GM12878 (cell line): ENCODE data around the gene RRAS. TPM values are rescaled to one million over a fixed set of nuclear protein-coding genes. Genes with fewer than 3 reads are reported as not detected.
A peak's percentile ranks its signal among the peaks of the same experiment; 100 is the strongest.

Experiments used
- ATAC-seq: fragments of 200-7000 bp; cut with Tn5 transposase; 3 replicates; pipeline ENCODE4 v1.9.1; 2020; ENCODE audit warnings: mild to moderate bottlenecking, moderate library complexity
- BruUV-seq: library from RNA; stranded (reverse); fragments of 400-500 nt; replicated peaks from 2 replicates; lab custom pipeline; 2021; lab: Mats Ljungman, UMichigan
- CTCF ChIA-PET: fragments of 300-600 bp; sonication (Branson Sonifier 250); formaldehyde crosslinking; extraction: SDS; loops from one replicate; lab custom pipeline; 2021; ENCODE audit warnings: inconsistent platforms; lab: Yijun Ruan, JAX
- POLR2A ChIA-PET: fragments of 350-600 bp; formaldehyde crosslinking; extraction: SDS; loops from one replicate; lab custom pipeline; 2021; ENCODE audit warnings: inconsistent platforms; lab: Charles Lee
- RAD21 ChIA-PET: fragments of 300-600 bp; sonication (Branson Sonifier 250); formaldehyde crosslinking; loops from one replicate; lab custom pipeline; 2023; ENCODE audit warnings: antibody characterized with exemption; ENCODE audit not compliant: unreplicated experiment; lab: Charles Lee
- SMC1A ChIA-PET: fragments of 300-600 bp; sonication (Branson Sonifier 250); formaldehyde crosslinking; loops from one replicate; lab custom pipeline; 2023; ENCODE audit not compliant: unreplicated experiment, uncharacterized antibody; lab: Charles Lee
- DNase-seq: peaks from one replicate; pipeline ENCODE4 v3.0.0-alpha.2; 2011; ENCODE audit warnings: low read depth, low spot score
- FAIRE-seq: peaks from 3 replicates; lab custom pipeline; 2011; peaks lifted over from hg19 to GRCh38; lab: Jason Lieb, UNC
- H2AFZ ChIP-seq: 2 replicates; pipeline ENCODE4 v1.6.0; 2011; ENCODE audit warnings: low read depth, low read length, control low read depth; ENCODE audit not compliant: control insufficient read depth
- H3K27ac ChIP-seq: 2 replicates; pipeline ENCODE4 v1.5.1; 2011; ENCODE audit warnings: control low read depth; ENCODE audit not compliant: control insufficient read depth, insufficient read depth
- H3K27me3 ChIP-seq, 2 experiments: replicated peaks in 1 of 2; 2 replicates each; pipeline versions ENCODE4 v1.6.0 to v1.6.1; 2011; ENCODE audit warnings: low read length in 1 of 2; ENCODE audit not compliant: control insufficient read depth in 2 of 2, insufficient read depth in 2 of 2
- H3K36me3 ChIP-seq, 2 experiments: 2 replicates each; pipeline ENCODE4 v1.5.1; 2011; ENCODE audit warnings: low read length in 1 of 2; ENCODE audit not compliant: control insufficient read depth in 2 of 2, insufficient read depth in 2 of 2
- H3K4me1 ChIP-seq: 2 replicates; pipeline ENCODE4 v1.6.1; 2011; ENCODE audit warnings: mild to moderate bottlenecking, low read length, moderate library complexity, mixed read lengths; ENCODE audit not compliant: control insufficient read depth, insufficient read depth
- H3K4me2 ChIP-seq: 2 replicates; pipeline ENCODE4 v1.6.0; 2011; ENCODE audit warnings: control low read depth; ENCODE audit not compliant: control insufficient read depth, insufficient read depth
- H3K4me3 ChIP-seq: fragments of 200-600 bp; sonication (generic); 2 replicates; pipeline ENCODE4 v1.5.1; 2016
- H3K79me2 ChIP-seq: 2 replicates; pipeline ENCODE4 v1.6.0; 2011; ENCODE audit warnings: low read length; ENCODE audit not compliant: control insufficient read depth, insufficient read depth
- H3K9ac ChIP-seq: 2 replicates; pipeline ENCODE4 v1.8.0; 2011; ENCODE audit warnings: low read length, control low read depth, mixed read lengths; ENCODE audit not compliant: control insufficient read depth, insufficient read depth
- H3K9me3 ChIP-seq: replicated peaks from 3 replicates; pipeline ENCODE4 v1.5.1; 2011; ENCODE audit warnings: mild to moderate bottlenecking, low read length; ENCODE audit not compliant: control insufficient read depth, insufficient read depth
- H4K20me1 ChIP-seq: 2 replicates; pipeline ENCODE4 v1.6.0; 2011; ENCODE audit not compliant: control insufficient read depth, insufficient read depth
- CHD1 ChIP-seq: IDR thresholded peaks from 2 replicates; pipeline ENCODE4 v1.6.1; 2012; ENCODE audit warnings: low read depth, low read length, improper control_type of control experiment
- ESRRA ChIP-seq: IDR thresholded peaks from 2 replicates; pipeline ENCODE4 v1.6.1; 2012; ENCODE audit warnings: mild to moderate bottlenecking, low read length, improper control_type of control experiment
- MTA3 ChIP-seq: IDR thresholded peaks from 2 replicates; pipeline ENCODE4 v1.6.1; 2012; ENCODE audit warnings: low read length, inconsistent platforms, borderline replicate concordance
- RELA ChIP-seq: fragments of 450-650 bp; IDR thresholded peaks from 2 replicates; pipeline ENCODE4 v1.8.0; 2014; ENCODE audit warnings: borderline replicate concordance; ENCODE audit not compliant: partially characterized antibody
- SMC3 ChIP-seq: IDR thresholded peaks from 2 replicates; pipeline ENCODE4 v1.6.1; 2011; ENCODE audit warnings: low read length, improper control_type of control experiment, borderline replicate concordance
- SUZ12 ChIP-seq: fragments of 200-600 bp; sonication (generic); IDR thresholded peaks from one replicate; pipeline ENCODE4 v1.6.1; 2018; ENCODE audit warnings: antibody characterized with exemption, mild to moderate bottlenecking; ENCODE audit not compliant: unreplicated experiment
- WGBS: methylation state at CpG from one replicate; pipeline ENCODE4 v1.1.6; 2016; ENCODE audit warnings: low lambda C conversion rate; ENCODE audit not compliant: insufficient replicate concordance, insufficient coverage; ENCODE audit errors: missing lambda C conversion rate; 5-methylcytosine and 5-hydroxymethylcytosine counted together
- in situ Hi-C: fragments of 300-500 bp; cut with MboI; formaldehyde crosslinking; loops from 9 replicates; pipeline ENCODE4 v1.14.3; 2018; ENCODE audit warnings: mixed read lengths
- intact Hi-C: fragments of 100-400 bp; cut with micrococcal nuclease; formaldehyde crosslinking; loops from one replicate; pipeline ENCODE4 v1.14.2; 2022; ENCODE audit not compliant: unreplicated experiment
- polyA plus RNA-seq, 11 experiments: library from polyadenylated mRNA; depleted of rRNA in 4 of 11; unstranded in 6 of 11; stranded (reverse) in 5 of 11; fragments of >200 nt; fragmentation: Nextera tagmentation in 4 of 11; fragmentation: Illumina TruSeq in 1 of 11; extraction: Ambion mirVana in 4 of 11; extraction: Trizol in 1 of 11; gene quantifications; 1 replicate in 1 of 11; 2 replicates in 10 of 11; pipeline versions ENCODE4 v1.2.1 to v1.2.3, GENCODE V29; 2011 to 2016; ENCODE audit warnings: inconsistent platforms in 2 of 11, missing spikeins in 2 of 11, low read depth in 1 of 11
- total RNA-seq, 4 experiments: library from RNA; depleted of rRNA in 3 of 4; stranded (reverse); fragments of >200 nt in 3 of 4; fragmentation: Illumina TruSeq in 1 of 4; extraction: Trizol in 1 of 4; gene quantifications; 2 replicates each; pipeline versions ENCODE4 v1.2.1 to v1.2.3, GENCODE V29; 2013 to 2021
- TF ChIP-seq, protein P1 (sequence below): fragments of 150-350 bp; IDR thresholded peaks from 2 replicates; pipeline ENCODE4 v1.6.1; 2014; ENCODE audit warnings: mild to moderate bottlenecking, low read depth, low read length
- TF ChIP-seq, protein P2 (sequence below): IDR thresholded peaks from 2 replicates; pipeline ENCODE4 v1.6.1; 2012; ENCODE audit warnings: low read length, inconsistent platforms

Gene RRAS
- total and polyA plus RNA-seq, 10 of the 15 experiments (the other 5 are each of a cell fraction or from before 2014, with no cell fraction given) = 0.24 to 5.8 (median 1.8) TPM

DNA sequence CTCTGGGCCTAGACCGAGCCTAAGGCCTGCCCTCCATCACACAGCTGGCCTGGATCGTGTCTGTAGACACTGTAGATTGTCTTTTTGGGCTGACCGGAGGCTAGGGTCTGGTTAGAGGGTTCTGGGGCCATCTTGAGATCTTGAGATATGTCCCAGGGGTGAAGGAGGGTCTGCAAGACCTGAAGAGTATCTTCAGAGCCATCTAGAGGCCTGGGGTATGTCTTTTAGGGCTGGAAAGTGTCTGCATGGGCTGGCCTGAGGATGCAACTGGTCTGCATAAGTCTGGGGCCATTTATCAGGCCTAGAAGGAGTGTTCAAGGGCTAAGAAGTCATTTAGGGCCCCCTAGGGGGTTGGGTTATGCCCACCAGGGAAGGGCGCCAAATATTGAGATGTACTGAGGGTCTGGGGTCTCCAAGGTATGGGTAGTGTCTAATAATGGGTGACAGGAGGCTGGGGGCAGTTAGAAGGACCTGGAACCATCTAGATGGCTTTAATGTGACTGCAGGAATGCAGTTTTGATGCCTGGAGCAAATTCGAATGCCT lies 2.6 kb upstream of the RRAS start:
- no TSS peak for BruUV-seq
- ATAC-seq (no peak), FAIRE-seq (no peak), DNase-seq (no peak)
- TF ChIP-seq, protein P1, sequence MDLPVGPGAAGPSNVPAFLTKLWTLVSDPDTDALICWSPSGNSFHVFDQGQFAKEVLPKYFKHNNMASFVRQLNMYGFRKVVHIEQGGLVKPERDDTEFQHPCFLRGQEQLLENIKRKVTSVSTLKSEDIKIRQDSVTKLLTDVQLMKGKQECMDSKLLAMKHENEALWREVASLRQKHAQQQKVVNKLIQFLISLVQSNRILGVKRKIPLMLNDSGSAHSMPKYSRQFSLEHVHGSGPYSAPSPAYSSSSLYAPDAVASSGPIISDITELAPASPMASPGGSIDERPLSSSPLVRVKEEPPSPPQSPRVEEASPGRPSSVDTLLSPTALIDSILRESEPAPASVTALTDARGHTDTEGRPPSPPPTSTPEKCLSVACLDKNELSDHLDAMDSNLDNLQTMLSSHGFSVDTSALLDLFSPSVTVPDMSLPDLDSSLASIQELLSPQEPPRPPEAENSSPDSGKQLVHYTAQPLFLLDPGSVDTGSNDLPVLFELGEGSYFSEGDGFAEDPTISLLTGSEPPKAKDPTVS = no peak
- TF ChIP-seq RELA (no peak), SUZ12 (no peak), CHD1 (no peak), MTA3 (no peak), SMC3 (no peak), ESRRA (no peak)
- TF ChIP-seq, protein P2, sequence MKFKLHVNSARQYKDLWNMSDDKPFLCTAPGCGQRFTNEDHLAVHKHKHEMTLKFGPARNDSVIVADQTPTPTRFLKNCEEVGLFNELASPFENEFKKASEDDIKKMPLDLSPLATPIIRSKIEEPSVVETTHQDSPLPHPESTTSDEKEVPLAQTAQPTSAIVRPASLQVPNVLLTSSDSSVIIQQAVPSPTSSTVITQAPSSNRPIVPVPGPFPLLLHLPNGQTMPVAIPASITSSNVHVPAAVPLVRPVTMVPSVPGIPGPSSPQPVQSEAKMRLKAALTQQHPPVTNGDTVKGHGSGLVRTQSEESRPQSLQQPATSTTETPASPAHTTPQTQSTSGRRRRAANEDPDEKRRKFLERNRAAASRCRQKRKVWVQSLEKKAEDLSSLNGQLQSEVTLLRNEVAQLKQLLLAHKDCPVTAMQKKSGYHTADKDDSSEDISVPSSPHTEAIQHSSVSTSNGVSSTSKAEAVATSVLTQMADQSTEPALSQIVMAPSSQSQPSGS = no peak
- H3K27me3 ChIP-seq = no peaks in the 10 kb centered on the region
- SMC1A ChIA-PET = interaction anchor here (0.9 to 1.9 kb wide), 5 partner anchors 20 to 37 kb away, joined by 3 to 9 read pairs (median 5); partner anchors contain the start of genes BCL2L12 and IRF3
- H3K27ac ChIP-seq = peak overlapping the region; percentile 86
- peaks cover 0 to 5% of the 10 kb centered on the region in 2 experiments; a peak in 3 of 4 replicates for H3K36me3 ChIP-seq
- H3K4me1 ChIP-seq = peaks cover 18% of the 10 kb centered on the region
- no peaks in the 10 kb centered on the region for H4K20me1 ChIP-seq
- intact Hi-C loops = loop anchor here (2.0 to 5.0 kb wide), 2 partner anchors 22 to 50 kb away; partner anchors contain the start of genes BCL2L12, IRF3 and PRR12
- POLR2A ChIA-PET = interaction anchor here (0.8 to 6.5 kb wide), 9 partner anchors 12 to 227 kb away, joined by 3 to 200 read pairs (median 6); partner anchors contain the start of genes AP2A1, BCL2L12, IRF3 and NOSIP
- H3K4me3 ChIP-seq = peak overlapping the region; percentile 86
- peaks cover 36% of the 10 kb centered on the region for H3K79me2 ChIP-seq
- CTCF ChIA-PET = interaction anchor here (1.3 to 5.1 kb wide), 4 partner anchors 22 to 72 kb away, joined by 6 to 130 read pairs (median 12); partner anchors contain the start of genes BCL2L12, IRF3 and PRMT1
- H2AFZ ChIP-seq = peak overlapping the region; percentile 57
- in situ Hi-C loops = no loop called here
- WGBS = 1% methylated on average over 5 of the region's 5 CpGs
- RAD21 ChIA-PET = interaction anchor here (1.0 to 5.1 kb wide), 6 partner anchors 22 to 200 kb away, joined by 3 to 131 read pairs (median 5); partner anchors contain the start of genes AP2A1, BCL2L12, IRF3 and PRMT1
- H3K9me3 ChIP-seq = no peaks in the 10 kb centered on the region
- peak overlapping the region; percentile 62 for H3K4me2 ChIP-seq
- peak overlapping the region; percentile 97 for H3K9ac ChIP-seq
